HG03060 (cell line): Measurements from ENCODE around the gene PRG3.

Source experiments
- ATAC-seq: cut with Tn5 transposase; IDR thresholded peaks from one replicate; pipeline ENCODE4 v1.9.1; 2021; ENCODE audit warnings: low read depth, moderate number of reproducible peaks; ENCODE audit not compliant: unreplicated experiment

Gene PRG3

DNA sequence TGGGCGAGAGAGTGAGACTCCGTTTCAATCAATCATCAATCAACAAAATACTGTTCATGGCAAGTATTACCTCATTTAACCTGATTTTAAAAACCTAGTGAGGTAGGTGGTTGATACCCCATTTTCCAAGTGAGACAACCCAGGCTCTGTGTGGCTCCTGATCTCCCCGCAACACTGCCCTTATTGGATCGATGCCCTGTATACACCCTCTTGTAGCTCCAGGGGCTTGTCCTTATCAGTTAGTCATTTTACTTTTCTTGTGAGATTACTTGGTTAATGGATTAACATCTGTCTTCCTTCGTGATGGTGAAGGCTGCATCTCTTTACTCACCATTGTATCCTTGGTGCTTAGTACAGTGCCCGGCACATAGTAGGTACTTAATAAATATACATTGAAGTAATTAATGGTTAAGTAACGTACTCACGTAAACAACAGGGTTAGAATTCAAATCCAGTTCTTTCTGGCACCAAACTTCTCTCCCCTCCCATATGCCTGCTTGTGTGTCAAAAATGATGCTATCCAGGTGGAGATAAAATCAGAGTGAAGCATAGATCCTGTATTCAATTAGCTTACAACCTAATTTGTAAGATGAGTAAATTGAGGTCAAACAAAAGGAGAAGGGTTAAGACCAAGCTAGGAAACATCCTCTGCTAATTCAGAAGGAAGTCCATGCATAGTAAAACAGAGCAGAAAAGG lies 11.3 kb upstream of the PRG3 start:
- ATAC-seq = no peak

DNA sequence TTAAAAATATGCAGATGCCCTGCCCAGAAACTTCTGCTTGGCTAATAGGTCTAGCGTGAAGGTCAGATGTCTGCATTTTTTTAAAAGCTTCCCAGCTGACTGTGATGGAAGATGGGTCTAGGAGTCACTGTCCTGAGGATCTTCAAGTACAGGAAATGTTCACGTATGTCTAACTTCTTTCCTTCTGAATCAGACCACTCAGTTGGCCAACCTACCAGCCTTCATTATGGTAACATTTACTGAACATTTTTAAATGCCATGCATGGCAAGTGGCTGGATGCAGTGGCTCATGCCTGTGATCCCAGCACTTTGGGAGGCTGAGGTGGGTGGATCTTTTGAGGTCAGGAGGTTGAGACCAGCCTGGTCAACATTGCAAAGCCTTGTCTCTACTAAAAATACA lies 10.6 kb upstream of the PRG3 start:
- no peak for ATAC-seq

DNA sequence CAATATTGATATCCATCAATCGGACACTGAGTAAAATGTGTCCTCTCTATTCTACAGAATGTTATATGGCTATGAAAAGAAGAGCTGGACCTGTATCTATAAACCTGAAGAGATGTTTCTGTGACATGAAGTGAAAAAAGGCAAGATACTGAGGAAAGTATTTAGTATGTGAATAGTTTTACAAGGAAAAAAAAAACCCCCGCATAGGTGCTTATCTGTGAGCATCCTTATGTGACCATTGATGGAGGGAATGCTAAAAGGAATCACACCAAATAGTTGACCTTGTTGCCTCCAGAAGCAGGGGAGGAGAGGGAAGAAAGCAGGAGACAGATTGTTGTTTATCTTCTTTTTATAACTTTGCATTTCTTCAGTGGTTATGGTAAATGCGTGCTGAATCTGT lies 10.2 kb upstream of the PRG3 start:
- no peak for ATAC-seq

DNA sequence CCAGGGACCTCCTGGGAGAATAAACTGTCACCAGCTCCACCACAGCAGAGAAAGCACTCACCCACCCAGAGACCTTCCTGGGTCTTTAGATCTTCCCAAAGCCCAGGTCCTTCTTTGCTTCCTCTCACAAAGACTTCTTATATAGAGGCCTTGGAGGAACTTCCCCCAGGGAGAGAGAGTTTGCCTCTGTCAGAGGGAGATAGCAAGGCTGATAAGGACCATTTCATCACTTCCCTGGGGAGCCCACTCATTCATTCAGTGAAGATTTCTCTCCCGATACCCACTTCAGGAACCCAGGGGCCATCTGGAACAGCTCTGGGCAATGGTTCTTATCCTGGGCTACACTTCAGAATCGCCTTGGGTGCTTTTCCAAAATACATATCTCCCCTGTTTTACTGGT lies 9.6 kb upstream of the PRG3 start, which contains the start of gene PRG2:
PRG2 (minus strand) TSS at position 116 of the 400 bp plus-strand sequence. CDS start 706 bp downstream, outside the sequence.
- ATAC-seq = no peak

DNA sequence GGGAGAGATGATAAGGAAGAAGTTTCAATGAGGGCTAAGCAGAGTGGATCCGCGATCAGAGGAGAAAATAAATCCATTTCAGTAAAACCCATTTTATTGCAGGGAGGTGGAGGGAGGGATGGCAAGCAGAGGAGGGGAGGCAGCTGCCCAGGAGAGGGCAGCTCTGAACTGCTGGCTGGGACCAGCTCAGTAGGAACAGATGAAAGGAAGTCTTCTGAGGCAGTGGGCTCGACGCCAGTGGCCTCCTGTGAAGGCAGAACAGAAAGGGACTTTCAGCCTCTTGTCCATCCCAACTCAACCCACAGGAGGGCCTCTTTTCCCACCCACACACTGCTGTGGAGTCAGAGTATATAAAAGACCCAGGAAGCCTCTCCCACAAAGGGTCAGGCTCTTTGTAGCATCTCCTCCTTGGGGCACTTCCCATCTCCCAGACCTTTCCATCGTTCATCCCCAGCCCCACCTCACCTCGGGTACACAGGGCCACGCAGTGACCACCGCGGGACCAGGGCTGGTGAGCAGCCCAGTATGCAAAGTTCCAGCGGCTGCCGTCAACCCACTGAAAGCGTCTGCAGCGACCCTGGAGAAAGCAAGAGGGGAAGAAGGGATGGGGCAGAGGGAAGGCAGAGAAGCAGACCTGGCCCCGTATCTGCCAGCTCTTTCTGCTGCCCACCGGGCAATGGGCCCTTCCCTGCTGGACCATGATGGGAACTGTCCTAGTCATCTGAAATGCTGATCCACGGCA lies 6.5 kb upstream of the PRG3 start:
- no peak for ATAC-seq

DNA sequence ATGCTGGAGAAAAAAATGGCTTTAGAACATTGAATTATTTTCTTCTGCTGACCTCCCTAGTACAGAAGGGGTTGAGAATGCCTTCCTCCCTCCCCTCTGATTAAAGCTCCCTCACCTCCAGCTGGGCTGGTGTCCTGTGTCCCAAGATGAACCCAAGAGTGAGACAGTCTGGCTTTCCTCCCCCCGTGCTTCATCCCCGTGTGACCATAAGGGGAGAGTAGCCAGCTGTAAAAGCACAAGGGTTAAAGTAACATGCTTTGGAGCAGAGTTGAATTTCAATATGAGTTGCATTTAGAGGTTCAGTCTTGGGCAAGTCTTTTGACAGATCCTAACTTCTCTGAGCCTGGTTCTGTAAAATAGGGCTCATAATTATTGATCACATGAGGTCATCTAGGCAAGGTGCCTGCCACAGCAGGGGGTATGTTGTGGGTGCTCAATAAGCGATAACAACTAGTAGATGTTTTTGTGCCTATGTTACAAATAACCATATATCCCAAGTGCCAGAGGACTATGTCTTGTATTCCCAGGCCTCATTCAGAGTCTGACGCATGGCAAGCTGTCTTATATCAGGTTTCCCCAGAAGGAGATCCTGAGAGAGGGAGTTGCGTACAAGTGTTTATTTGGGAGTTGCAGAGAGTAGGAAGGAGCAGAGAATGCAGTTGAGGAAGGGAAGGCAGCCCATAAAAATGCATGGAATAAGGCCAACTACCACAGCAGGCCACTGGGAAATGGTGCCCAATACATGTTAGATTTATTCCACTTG lies 5.4 kb upstream of the PRG3 start:
- ATAC-seq = no peak

DNA sequence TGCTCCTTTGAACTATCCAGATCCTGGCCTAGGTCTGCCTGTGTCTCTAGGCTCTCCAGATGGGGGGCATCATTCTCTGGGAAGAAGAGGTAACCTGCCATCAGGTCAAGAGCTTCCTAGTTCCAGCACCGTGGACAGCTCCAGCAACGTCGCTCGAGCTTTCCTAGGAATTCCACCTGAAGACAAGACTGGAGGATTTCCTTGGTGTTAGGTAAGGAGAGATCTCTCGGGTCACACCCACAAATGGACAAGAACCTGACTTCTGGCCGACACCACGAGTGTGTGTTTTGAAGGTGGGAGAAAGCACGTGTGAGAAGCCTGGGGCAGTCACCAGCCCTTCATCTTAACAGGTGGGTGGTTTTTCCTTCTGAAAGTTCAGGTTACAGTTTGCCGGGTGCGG lies 1.2 kb downstream of the PRG3 start:
- no peak for ATAC-seq

DNA sequence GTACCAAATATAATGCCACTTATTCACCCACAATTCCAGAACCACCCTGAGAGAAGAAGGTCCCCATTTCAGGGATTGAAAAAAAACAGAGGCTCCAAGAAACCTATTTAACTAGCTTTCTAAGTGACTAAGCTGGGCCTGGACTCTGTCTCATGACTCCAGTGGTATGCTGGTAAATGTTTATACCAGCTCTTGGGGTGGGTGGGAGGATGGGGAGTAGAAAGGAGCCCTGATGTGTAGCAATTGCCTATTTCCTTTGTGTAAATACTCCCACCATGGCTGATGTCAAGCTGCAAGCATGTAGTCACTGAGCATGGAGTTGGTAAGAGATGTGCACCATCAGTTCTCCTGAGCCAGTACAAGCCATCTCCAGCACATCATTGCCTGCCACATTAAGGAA lies 2.8 kb downstream of the PRG3 start:
- ATAC-seq = no peak

DNA sequence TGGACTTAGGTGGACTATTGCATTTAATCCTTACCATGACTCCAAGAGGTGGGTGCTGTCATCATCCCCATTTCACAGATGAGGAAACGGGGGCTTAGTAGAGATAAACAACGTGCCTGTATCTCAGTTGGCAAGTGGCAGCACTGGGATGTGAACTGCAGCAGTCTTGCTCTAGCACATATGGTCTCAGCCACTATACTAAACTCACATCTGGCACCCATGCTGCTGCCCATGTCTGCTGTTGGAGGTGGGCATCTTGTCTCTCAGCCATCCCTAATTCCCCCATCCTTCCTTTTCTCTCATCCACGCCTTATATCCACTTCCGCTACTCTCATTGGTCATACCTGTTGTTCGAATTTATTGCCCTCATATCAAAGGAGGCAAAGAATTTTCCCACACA lies 3.8 kb downstream of the PRG3 start:
- ATAC-seq = no peak

DNA sequence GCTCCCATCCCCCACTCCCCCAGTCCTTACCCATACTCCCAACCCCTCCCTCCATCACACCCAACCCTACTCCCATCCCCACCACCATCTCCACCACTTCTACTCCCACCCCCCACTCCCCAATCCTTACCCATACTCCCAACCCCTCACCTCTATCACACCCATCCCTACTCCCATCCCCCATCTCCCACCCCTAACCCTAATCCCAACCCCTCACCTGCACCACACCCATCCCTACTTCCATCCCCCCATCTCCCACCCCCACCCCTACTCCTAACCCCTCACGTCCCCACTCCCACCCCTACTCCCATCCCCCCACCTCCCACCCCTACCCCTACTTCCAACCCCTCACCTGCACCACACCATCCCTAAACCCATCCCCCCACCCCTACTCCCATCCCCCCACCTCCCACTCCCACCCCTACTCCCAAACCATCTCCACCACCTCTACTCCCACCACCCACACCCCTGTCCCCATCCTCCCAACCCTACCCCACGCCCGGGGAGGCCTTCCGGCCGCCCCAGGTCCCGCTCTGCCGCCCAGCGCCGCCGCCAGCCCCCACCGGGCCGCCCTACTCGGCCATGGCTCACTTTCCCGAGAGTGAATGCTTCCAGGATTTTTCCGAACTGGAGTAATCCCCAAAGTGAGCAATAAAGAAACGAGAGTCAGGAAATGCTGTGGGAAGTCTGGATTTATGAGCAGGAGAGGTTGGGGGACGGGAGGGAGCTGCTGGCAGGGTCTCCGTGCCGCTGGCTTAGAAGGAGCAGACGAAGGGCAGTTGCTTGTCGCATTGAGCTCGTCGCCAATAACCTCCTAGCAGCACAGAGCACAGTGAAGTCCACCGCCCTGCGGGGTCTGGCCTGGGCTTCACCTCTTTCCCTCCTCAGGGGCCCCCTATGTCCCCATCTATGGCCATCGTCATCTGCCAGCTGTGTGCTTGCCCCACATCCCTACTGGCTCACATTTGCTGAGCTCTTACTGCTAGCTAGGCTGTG lies 4.6 kb downstream of the PRG3 start:
- ATAC-seq = no peak

DNA sequence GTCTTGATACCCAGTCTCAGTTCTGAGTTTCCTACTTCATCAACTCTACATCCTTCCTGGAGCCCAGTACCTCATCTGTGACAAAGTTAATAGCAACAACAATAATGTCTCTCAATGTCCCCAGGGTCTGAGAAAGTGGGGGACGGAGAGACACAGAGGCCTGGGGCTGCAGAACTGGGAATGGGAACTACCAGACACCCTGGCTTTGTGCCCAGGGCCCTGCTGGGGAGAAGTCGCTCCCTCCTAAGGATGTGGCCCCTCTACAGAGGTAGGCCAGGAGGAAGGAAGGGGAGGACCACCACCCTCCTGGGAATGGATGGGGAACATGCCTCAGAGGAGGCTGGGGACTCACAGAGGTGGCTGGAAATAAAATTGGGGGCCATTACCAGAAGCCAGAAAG lies 5.5 kb downstream of the PRG3 start:
- no peak for ATAC-seq

DNA sequence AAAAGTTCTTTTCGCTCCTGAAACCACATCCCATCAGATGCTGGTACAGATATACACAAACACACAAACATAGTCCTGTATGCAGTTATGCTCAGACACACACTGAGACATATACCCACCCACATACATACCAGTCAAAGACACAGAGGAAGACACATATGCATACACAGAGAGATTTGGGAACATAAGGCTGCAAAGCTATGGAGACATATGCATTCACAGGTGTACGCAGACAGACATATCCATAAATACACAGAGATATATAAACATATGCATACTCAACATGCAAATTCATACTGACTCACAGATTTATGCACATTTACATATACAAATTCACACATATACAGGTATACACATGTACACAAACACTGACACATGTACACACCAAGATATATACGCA lies 6.0 kb downstream of the PRG3 start:
- ATAC-seq = no peak

DNA sequence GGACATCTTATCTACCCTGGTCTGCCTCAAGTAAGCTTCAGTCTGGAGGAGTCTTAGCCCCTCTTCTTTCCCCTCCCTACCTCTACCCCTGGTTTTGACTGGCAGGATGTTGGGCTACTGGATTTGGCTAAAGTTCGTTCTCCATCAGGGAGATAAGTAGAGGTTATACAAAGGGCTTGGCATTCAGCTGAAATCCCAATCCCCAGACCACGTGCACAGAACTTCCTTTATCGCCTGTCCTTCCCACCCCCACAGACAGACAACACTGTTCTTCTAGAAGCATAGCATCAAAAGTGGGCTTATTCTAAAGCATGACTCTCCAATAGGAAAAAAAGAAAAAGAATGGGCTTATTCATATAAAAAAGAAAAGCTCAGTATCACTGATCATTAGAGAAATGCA lies 7.8 kb downstream of the PRG3 start:
- no peak for ATAC-seq

DNA sequence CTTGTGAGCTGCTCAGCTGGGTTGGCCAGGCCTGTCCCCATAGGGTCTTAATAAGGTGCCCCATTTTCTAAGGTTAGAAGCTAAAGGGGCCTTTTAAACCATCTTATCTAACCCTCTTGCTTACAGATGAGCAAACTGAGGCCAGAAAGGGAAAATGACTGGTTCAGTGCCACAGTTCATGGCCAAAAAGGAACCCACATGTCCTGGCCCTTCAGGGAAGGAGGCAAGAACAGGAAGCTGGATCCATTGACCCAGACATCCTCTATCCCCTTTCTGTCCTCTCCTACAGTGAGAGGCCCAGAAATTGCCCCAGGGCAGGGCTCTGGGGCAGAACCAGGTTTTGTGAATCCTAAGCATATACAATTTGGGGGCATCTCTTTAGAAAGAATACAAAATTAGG lies 10.0 kb downstream of the PRG3 start:
- no peak for ATAC-seq

DNA sequence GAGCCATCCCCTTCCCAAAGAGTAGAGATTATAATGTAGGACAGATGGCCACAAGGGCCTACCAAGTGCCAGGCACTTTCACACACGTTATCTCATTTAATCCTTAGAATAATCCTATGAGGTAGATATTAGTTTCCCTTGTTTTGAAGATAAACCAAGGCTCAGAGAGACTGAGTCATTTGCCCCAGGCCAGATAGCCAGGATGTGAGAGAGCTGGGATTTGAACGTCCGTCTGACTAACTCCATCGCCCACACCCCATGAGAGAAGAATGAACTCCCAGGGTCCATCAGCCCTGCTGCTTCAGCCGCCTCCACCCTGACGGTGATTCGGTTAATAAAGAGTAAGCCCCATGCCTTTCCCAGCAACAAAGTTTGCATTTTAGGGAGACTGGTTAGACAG lies 10.7 kb downstream of the PRG3 start:
- no peak for ATAC-seq

DNA sequence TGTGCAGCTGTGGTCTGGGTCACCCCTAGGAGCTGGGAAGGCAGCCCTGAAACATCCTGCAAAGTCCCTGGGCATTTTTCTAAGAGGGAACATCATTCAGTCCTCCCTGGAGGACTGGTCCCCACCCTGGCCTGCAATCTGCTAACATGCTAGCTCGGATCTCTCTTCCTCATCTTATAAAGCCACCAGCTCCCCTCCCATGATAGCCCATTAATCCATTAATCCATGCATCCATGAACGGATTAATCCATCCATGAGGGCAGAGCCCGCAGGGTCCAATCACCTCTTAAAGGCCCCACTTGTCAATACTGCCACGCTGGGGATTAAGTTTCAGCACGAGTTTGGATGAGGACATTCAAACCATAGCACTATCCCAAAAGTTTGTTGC lies 12.1 kb downstream of the PRG3 start:
- no peak for ATAC-seq

DNA sequence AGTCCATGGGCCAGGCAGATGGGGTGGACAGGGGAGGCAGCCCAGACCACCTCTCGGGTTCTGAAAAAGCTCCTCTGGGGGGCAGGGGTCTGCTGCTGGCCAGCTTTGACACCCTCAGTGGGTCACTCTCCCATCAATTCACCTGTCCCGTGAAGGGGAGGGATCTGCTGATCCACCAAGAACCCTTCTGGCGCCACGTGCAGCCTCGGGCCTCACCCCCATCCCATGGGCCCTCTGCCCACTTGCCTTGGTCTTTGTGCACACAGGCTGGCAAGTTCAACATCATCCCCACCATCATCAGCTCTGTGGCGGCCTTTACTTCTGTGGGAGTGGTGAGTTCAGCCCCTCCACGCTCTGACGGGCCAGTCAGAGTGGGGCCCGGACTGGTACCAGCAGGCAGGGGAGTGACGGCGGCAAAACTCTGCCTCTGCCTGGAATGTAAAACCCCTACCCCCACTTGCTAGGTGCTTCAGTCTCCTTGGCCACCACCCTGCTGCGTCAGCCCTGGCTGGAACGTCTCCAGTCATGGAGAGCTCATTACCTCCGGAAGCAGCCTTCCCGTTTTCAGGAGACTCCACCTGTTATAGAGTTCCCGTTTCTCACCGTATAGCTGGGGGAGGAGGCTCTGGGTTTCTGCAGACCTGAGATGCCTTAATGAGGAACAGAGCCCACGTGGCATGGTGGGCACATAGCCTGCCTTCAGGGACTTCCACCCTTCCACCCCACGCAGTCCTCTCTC lies 12.7 kb downstream of the PRG3 start:
- ATAC-seq = no peak

DNA sequence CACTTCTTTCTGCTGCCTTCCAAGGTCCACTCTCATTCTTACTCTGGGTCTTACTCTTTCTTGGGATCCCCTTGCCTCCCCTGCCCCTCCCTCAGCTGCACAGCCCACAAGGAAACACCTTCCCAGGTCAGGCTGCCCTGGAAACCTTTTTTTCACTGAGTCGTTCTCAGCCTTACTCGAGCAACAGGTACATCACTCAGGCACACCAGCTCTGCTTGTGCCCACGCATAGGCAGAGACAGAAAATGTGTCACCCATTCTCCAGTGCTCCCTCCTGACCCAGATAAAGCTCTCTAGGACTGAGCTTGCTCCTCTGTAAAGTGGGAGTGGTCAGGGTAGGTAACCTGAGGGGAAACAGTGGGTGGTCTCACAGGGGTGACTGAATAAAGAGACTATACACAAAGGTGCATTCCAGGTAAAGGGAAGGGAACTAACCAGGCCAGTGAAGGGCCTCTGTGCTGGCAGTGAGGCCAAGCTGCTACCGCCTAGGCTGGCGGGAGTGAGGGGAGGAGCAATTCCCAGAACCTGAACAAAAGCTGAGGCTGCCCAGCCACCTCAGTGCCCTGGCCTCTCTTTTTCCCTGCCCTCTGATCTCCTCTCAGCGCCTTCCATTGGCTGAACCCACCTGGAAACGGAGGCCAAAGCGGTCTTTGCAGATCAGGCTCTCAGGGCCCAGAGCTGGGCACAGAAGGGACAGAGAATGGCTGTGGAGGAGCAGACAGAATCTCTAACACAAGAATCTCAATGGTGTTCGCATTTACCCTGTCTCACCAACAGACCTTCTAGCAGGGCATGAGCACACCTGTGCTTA lies 15.9 kb downstream of the PRG3 start:
- ATAC-seq = no peak
